Memory B cell (primary cell): ENCODE measurements around the gene WSCD2.

Experiments used
- ATAC-seq: fragments of 150-1000 bp; cut with Tn5 transposase; 2 replicates; pipeline ENCODE4 v1.10.0; 2021; ENCODE audit warnings: low read depth, mild to moderate bottlenecking, moderate library complexity
- DNase-seq, 2 donors: peaks; one replicate each; pipeline ENCODE4 v3.0.0; 2022; ENCODE audit warnings: low spot score in 2 of 2
- H3K27ac Mint-ChIP-seq: one replicate; pipeline ENCODE4 v1.8.0; 2022; ENCODE audit warnings: mild to moderate bottlenecking, moderate library complexity, mixed read lengths
- H3K27me3 Mint-ChIP-seq: one replicate; pipeline ENCODE4 v1.8.0; 2022; ENCODE audit warnings: mixed read lengths
- H3K36me3 Mint-ChIP-seq: one replicate; pipeline ENCODE4 v1.8.0; 2022; ENCODE audit warnings: mild to moderate bottlenecking, mixed read lengths
- H3K4me1 Mint-ChIP-seq: one replicate; pipeline ENCODE4 v1.8.0; 2022; ENCODE audit warnings: mixed read lengths
- H3K4me3 Mint-ChIP-seq: one replicate; pipeline ENCODE4 v1.8.0; 2022; ENCODE audit warnings: mild to moderate bottlenecking, moderate library complexity, mixed read lengths
- H3K9me3 Mint-ChIP-seq: one replicate; pipeline ENCODE4 v1.8.0; 2022; ENCODE audit warnings: mixed read lengths

Gene WSCD2

GRCh38 chr12:108129017-108129812 is at the start of gene WSCD2:
WSCD2 (plus strand) TSS chr12:108129288; CDS start chr12:108195833, 66,545 bp downstream.
- DNase-seq (peak; percentile 28 to 49), ATAC-seq (peak; percentile 91)
- Mint-ChIP-seq H3K9me3 (no peaks in the 10 kb centered on the region), H3K4me3 (peak within 1 kb of the TSS; percentile 87), H3K36me3 (no peaks in the 10 kb centered on the region), H3K27me3 (no peaks in the 10 kb centered on the region), H3K27ac (peak within 1 kb of the TSS; percentile 56), H3K4me1 (peaks cover 25% of the 10 kb centered on the region)

- DNase-seq (no peak), ATAC-seq (no peak)
- no peaks in the 10 kb centered on the region for H3K4me1 Mint-ChIP-seq
- no peak overlapping the region for H3K27ac Mint-ChIP-seq
- no peak overlapping the region for H3K4me3 Mint-ChIP-seq
- H3K36me3 Mint-ChIP-seq = peaks cover 6% of the 10 kb centered on the region
- peaks cover 5% of the 10 kb centered on the region for H3K9me3 Mint-ChIP-seq
- peaks cover 25% of the 10 kb centered on the region for H3K27me3 Mint-ChIP-seq
Measured at GRCh38 chr12:108079721-108080120, 49.4 kb upstream of the WSCD2 start.

- no peak for ATAC-seq
- Mint-ChIP-seq H3K27ac (no peak overlapping the region), H3K4me3 (no peak overlapping the region), H3K4me1 (no peaks in the 10 kb centered on the region), H3K9me3 (peaks cover 5% of the 10 kb centered on the region), H3K27me3 (peaks cover 23% of the 10 kb centered on the region), H3K36me3 (peaks cover 6% of the 10 kb centered on the region)
- DNase-seq = no peak
Measured at GRCh38 chr12:108080363-108080762, 48.7 kb upstream of the WSCD2 start.

DNA sequence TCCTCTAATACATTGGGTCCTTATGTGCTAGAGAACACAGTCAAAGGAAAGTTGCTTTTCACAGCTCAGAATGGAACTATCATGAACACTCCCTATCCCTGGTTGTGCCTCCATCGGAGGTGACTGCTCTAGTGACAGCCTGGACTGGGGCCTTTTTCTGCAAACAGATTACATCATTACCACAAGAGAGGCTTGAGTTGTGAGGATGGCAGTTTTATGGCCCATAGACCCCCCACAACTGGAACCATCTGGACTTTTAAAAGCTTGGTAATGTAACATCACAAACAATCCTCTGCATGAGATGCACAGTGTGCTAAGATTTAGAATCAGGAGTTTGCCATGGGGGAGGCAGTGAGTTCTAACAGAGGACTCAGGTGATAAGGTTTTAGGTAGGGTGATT is 46.6 kb upstream of the WSCD2 start:
- Mint-ChIP-seq H3K27me3 (peaks cover 17% of the 10 kb centered on the region), H3K4me3 (no peak overlapping the region), H3K36me3 (peaks cover 6% of the 10 kb centered on the region), H3K4me1 (no peaks in the 10 kb centered on the region), H3K9me3 (peaks cover 9% of the 10 kb centered on the region), H3K27ac (no peak overlapping the region)
- DNase-seq = no peak
- ATAC-seq = no peak

GRCh38 chr12:108087900-108088299 is 41.2 kb upstream of the WSCD2 start:
- H3K27ac Mint-ChIP-seq = no peak overlapping the region
- no peaks in the 10 kb centered on the region for H3K4me1 Mint-ChIP-seq
- no peak for DNase-seq
- H3K27me3 Mint-ChIP-seq = peaks cover 23% of the 10 kb centered on the region
- no peak overlapping the region for H3K4me3 Mint-ChIP-seq
- no peak for ATAC-seq
- peaks cover 6% of the 10 kb centered on the region for H3K36me3 Mint-ChIP-seq
- H3K9me3 Mint-ChIP-seq = peaks cover 22% of the 10 kb centered on the region

- H3K9me3 Mint-ChIP-seq = peaks cover 17% of the 10 kb centered on the region
- H3K36me3 Mint-ChIP-seq = no peaks in the 10 kb centered on the region
- H3K4me1 Mint-ChIP-seq = no peaks in the 10 kb centered on the region
- no peak for DNase-seq
- H3K27me3 Mint-ChIP-seq = peaks cover 19% of the 10 kb centered on the region
- H3K27ac Mint-ChIP-seq = no peak overlapping the region
- H3K4me3 Mint-ChIP-seq = no peak overlapping the region
- no peak for ATAC-seq
Measured at GRCh38 chr12:108090107-108090899, 38.8 kb upstream of the WSCD2 start.

DNA sequence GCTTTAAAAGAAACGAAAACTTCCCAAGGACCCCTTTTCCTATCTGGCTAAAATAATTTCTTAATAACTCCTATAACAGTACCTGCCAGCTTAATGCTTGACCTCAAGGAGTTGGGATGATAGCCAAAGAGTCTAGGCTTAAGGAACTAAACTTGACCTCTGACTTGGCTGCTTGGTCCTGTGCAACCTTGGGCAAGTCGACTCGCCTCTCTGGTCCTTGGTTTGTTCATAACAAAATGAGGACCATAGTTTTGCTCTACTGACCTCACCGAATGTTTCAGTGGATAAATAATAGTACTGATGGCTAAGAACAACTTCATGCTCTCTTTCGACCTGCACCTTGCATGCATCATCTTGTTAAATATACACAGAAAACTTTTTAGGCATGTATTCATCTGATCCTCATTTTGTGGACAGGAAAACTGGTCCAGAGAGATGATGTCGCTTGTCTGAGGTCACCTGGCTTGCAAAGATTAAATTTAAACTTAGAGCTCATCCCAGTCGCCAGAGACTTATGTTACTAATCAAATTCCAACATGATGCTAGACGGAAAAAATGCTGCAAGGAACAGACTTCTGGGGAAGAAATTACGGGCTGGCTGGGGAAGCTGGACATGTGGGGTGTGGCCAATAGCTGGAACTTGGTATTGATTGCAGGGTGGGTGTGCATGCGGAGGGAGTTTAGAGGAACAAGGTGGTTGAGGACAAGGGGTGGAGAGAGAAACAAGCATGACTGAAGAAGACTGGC is 38.0 kb upstream of the WSCD2 start:
- H3K27me3 Mint-ChIP-seq = peaks cover 19% of the 10 kb centered on the region
- DNase-seq (no peak), ATAC-seq (no peak)
- H3K4me1 Mint-ChIP-seq = no peaks in the 10 kb centered on the region
- H3K9me3 Mint-ChIP-seq = peaks cover 17% of the 10 kb centered on the region
- no peaks in the 10 kb centered on the region for H3K36me3 Mint-ChIP-seq
- no peak overlapping the region for H3K4me3 Mint-ChIP-seq
- H3K27ac Mint-ChIP-seq = no peak overlapping the region

- no peak overlapping the region for H3K27ac Mint-ChIP-seq
- no peak for ATAC-seq
- H3K27me3 Mint-ChIP-seq = peaks cover 19% of the 10 kb centered on the region
- no peak overlapping the region for H3K4me3 Mint-ChIP-seq
- no peaks in the 10 kb centered on the region for H3K36me3 Mint-ChIP-seq
- DNase-seq = no peak
- H3K4me1 Mint-ChIP-seq = no peaks in the 10 kb centered on the region
- H3K9me3 Mint-ChIP-seq = peaks cover 17% of the 10 kb centered on the region
Measured at GRCh38 chr12:108091679-108092051, 37.4 kb upstream of the WSCD2 start.

GRCh38 chr12:108093209-108093608 is 35.9 kb upstream of the WSCD2 start:
- H3K9me3 Mint-ChIP-seq = peaks cover 7% of the 10 kb centered on the region
- no peaks in the 10 kb centered on the region for H3K36me3 Mint-ChIP-seq
- no peak overlapping the region for H3K4me3 Mint-ChIP-seq
- H3K27me3 Mint-ChIP-seq = peaks cover 22% of the 10 kb centered on the region
- no peak overlapping the region for H3K27ac Mint-ChIP-seq
- H3K4me1 Mint-ChIP-seq = no peaks in the 10 kb centered on the region
- DNase-seq = no peak
- no peak for ATAC-seq

DNA sequence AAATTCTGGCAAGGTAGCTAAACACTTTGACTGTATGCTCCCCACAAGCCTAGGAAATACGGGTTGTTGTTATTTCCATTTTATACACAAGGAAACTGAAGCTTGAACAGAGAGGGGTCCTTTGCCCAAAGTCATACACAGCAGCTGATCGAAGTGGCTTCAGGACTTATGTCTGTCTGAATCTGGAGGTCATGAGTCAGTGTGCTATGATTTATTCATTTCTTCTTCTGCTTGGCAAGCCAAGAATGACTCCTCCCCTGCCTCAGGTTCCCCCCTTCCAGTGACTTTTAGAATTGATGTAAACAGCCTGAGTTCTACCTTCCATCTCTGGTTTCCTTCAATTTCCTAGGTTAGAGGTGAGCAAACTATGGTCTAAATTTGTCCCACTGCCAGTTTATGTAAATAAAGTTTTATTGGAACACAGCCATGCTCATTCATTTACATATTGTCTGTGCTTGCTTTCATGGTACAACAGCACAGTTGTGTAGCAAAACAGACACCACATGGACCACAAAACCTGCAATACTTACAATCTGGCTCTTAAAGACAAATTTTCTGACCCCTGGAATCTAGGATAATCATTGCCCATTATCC is 34.9 kb upstream of the WSCD2 start:
- Mint-ChIP-seq H3K27ac (no peak overlapping the region), H3K4me1 (no peaks in the 10 kb centered on the region), H3K36me3 (no peaks in the 10 kb centered on the region), H3K4me3 (no peak overlapping the region), H3K27me3 (peaks cover 22% of the 10 kb centered on the region), H3K9me3 (peaks cover 3% of the 10 kb centered on the region)
- DNase-seq (no peak), ATAC-seq (no peak)

- no peaks in the 10 kb centered on the region for H3K9me3 Mint-ChIP-seq
- H3K4me3 Mint-ChIP-seq = no peak overlapping the region
- H3K4me1 Mint-ChIP-seq = peaks cover 3% of the 10 kb centered on the region
- no peak for DNase-seq
- no peak for ATAC-seq
- no peaks in the 10 kb centered on the region for H3K36me3 Mint-ChIP-seq
- H3K27me3 Mint-ChIP-seq = peaks cover 11% of the 10 kb centered on the region
- H3K27ac Mint-ChIP-seq = no peak overlapping the region
Measured at GRCh38 chr12:108097160-108097911, 31.8 kb upstream of the WSCD2 start.

GRCh38 chr12:108098374-108098773 is 30.7 kb upstream of the WSCD2 start:
- ATAC-seq = no peak
- H3K4me3 Mint-ChIP-seq = no peak overlapping the region
- H3K27me3 Mint-ChIP-seq = peaks cover 8% of the 10 kb centered on the region
- H3K4me1 Mint-ChIP-seq = peaks cover 6% of the 10 kb centered on the region
- H3K27ac Mint-ChIP-seq = no peak overlapping the region
- H3K36me3 Mint-ChIP-seq = no peaks in the 10 kb centered on the region
- no peaks in the 10 kb centered on the region for H3K9me3 Mint-ChIP-seq
- DNase-seq = no peak

- H3K27ac Mint-ChIP-seq = no peak overlapping the region
- H3K4me1 Mint-ChIP-seq = peaks cover 8% of the 10 kb centered on the region
- no peak overlapping the region for H3K4me3 Mint-ChIP-seq
- H3K36me3 Mint-ChIP-seq = no peaks in the 10 kb centered on the region
- ATAC-seq = peak; percentile 74
- DNase-seq = peak in 1 of 2 donors; percentile 46
- peaks cover 7% of the 10 kb centered on the region for H3K27me3 Mint-ChIP-seq
- no peaks in the 10 kb centered on the region for H3K9me3 Mint-ChIP-seq
Measured at GRCh38 chr12:108099073-108099472, 30.0 kb upstream of the WSCD2 start.
